SKM-1 (cell line): ENCODE results near the gene CACTIN.

Experiments used
- DNase-seq: peaks from one replicate; lab custom pipeline; 2025; ENCODE audit not compliant: unreplicated experiment; lab: John Stamatoyannopoulos, UW

CACTIN gene

GRCh38 chr19:3646336-3647092 lies 19.9 kb upstream of the CACTIN start:
- no peak for DNase-seq

GRCh38 chr19:3645726-3646125 lies 19.1 kb upstream of the CACTIN start:
- DNase-seq = no peak

GRCh38 chr19:3645067-3645396 lies 18.4 kb upstream of the CACTIN start:
- DNase-seq = no peak

DNA sequence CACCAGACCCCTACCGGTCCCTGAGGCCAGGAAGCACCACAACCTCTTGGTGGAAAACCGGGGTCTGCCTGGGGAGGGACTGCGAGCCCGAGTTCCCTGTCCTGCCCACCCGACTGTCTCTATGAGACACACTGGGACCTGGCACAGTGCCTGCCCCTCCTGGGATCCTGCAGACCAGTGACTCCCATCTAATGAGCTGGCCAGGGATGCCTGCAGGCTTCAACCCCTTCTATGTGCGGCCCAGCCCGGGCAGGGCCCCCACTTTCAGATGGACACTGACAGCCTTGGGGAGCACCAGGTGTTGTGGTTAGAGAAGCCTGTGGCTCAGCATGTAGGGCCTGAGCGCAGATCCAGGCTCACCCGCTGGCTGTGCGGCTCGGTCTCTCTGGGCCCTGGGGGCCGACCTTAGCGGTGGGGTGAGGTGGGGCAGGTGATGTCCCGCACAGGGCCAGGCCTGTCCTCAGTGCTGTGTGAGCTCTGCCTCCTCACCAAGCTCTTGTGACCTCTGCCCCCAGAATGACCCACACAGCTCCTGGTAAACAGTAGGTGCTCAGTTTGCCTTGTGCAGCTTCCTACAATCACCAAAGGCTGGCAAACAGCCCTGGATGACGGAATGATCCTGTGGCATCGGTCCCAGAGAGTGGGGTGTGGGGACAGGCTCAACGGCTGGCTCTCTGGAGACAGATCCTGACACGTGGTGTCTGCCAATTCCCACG lies 17.9 kb upstream of the CACTIN start:
- no peak for DNase-seq

DNA sequence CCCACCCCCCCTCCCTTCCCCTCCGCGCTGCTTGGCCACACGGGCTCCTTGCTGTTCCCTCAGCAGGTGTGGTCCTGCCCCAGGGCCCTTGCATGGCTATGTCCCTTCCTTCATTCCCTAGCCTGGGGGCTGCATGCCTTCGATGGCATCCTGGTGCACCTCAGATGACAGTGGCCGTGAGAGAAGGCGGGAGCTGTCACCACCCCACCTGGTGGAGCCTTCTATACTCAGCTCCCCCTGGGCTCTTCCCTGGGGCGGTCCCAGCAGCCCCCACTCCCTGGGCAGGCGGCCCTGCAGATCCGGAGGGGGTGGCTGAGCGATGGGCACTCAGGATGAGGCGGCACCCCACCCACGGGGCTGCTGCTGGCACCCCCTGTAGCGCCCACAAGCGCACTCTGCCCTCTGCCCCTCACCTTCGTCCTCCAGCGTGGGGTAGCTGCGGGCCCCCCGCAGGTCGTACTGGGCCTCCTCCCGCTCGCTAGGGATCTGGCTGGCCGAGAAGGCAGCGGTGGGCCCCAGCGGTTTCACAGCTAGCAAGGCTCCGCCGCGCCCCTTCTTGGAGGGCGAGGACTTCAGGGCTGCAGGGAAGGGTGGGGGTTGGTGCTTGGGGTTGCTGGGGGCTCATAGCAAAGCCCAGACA lies 17.2 kb upstream of the CACTIN start:
- DNase-seq = no peak

- no peak for DNase-seq
These were observed 16.5 kb upstream of the CACTIN start for GRCh38 chr19:3642987-3643673.

DNA sequence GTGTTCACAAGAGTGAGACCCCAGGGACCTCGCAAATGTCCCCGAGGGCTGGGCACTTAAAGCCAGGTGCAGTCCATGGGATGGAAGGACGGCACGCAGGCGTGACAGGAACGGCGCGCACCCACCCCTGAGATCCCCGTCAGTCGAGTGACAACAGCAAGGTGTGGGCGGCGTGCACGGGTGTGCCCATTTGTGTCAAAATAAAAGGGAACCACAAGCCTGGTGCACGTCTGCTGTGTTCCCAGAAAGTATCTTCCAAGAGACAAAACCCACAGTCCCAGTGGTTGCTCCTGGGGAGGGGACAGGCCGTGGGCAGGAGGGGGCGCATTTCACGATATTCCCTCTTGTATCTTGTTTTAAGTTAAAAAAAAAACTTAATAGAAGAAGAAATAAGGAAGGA lies 15.7 kb upstream of the CACTIN start:
- no peak for DNase-seq

- no peak for DNase-seq
These were observed 15.1 kb upstream of the CACTIN start for GRCh38 chr19:3641515-3642269.

- no peak for DNase-seq
These were observed 12.9 kb upstream of the CACTIN start for GRCh38 chr19:3639479-3639878.

DNA sequence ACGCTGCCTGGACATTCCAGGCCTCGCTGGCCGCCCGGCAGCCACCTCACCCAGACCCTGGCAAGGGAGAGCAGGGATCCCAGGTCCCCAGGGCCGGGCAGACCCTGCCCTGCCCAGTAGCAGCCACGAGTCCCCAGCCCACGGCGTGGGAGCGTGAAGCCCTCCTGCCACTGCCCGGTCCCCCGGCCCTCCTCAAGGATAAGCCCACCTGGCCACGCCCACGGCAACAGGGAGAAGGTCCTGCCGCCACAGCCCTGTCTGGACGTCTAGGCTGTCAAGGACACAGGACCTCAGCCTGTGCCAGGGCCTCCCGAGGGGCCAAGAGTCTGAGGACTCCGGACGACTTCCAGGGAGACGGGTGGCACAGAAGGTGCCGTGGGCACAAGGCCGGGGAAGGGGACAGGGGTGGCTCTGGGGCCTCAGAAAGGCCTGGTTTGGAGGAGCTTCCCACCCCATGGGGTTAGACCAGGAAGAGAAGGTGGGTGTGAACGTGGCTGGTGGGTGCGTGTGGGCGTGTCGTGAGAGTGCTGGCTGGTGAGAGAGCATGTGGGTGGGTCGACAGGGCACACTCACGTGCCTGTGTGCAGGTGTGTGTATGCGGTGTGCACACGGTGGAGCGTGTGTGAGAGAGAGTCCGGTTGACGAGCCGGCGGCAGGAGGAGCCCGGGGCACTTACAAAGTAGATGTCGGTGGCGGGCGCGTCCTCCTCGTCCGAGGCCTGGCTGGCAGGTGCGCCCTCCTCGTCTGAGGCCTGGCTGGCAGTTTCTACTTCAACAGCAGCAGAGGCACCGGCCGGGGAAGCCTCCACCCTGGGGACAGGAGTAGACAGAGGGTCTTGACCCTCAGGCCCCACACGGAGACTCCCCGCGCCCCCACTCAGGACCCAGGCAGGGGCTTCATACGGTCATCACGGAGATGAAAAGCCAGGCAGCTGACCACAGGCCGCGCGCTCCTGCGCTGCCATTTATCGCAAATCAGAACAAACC lies 11.9 kb upstream of the CACTIN start:
- DNase-seq = no peak

DNA sequence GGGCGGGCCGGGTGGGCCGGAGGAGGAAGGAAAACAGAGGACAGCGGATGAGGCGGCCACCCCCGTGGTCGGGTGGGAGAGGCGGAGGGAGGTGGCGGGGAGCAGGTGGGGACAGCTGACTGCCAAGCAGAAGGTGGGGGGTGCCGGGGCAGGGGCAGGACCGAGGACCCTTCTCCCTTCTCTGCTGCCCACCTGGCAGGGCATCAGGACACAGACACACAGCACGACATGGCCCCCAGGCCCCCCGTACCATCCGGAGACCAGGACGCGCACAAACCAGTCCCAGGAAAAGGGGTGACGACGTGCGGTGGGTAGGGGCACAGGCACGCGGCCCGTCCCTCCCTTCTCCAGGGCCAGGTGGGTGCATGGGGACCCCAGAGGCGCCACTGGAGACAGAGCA lies 11.0 kb upstream of the CACTIN start:
- no peak for DNase-seq

DNA sequence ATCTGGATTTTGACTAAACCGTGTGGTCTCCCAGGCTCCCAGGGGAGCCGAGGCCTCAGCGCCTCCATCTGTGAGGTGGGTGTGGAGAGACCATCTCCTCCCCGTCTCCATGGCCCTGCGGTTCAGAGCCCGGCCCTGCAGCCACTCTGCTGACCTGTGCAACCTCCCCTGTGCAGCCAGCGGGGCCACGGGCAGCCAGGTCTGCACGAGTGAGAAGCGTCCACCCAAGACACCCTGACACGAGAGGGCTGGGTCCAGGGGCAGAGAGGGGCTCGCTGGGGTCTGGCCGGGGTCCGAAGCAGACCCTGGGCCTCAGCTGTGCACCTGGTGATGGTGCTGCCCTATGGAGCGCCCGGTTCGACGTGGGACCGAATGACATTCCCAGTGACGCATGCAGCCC lies 10.4 kb upstream of the CACTIN start:
- DNase-seq = no peak

DNA sequence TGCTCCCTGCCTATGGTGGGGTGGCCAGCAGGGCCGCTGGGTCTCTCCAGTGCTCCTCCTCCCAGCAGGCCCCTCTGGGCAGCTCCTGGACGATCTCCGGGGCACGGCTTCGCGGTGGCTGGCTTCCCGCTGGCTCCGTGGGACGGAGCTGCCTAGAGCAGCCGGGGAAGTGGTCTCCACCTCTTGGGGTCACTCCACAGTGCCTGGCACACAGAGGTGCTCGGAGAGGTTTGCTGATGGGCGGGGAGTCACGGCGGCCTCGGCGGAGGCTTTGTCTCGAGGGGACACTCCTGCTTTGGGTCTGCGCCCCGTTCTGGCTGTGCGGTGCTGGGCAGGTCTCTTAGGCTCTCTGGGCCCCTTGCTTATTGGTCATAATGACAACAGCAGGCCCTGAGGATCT lies 9.9 kb upstream of the CACTIN start:
- no peak for DNase-seq

DNA sequence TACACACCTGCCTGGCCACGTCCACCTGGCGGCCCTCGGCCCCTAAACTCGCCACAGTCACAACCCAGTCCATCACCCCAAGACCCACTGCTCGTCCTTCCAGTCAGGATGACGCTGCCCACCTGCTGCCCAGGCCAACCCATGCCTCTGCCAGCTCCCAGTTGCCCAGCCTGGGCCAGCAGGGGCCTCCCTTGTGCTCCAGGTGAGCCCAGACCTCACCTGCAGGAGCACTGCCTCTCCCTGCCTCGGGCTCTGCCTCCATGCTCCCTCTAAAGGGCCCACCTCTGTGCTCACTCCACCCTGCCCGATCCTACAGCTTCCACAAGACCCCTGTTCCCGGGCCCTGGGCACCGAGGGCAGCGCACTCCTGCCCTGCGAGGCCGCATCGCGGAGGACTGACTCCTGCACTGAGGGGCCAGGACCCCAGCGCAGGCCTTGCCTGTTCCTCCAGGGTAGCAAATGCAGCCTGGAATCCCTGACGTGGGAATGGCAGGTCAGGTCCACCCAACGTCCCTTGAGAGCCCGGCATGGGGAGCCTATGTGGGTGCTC lies 8.0 kb upstream of the CACTIN start:
- DNase-seq = no peak

GRCh38 chr19:3633559-3633988 lies 7.0 kb upstream of the CACTIN start:
- DNase-seq = no peak

DNA sequence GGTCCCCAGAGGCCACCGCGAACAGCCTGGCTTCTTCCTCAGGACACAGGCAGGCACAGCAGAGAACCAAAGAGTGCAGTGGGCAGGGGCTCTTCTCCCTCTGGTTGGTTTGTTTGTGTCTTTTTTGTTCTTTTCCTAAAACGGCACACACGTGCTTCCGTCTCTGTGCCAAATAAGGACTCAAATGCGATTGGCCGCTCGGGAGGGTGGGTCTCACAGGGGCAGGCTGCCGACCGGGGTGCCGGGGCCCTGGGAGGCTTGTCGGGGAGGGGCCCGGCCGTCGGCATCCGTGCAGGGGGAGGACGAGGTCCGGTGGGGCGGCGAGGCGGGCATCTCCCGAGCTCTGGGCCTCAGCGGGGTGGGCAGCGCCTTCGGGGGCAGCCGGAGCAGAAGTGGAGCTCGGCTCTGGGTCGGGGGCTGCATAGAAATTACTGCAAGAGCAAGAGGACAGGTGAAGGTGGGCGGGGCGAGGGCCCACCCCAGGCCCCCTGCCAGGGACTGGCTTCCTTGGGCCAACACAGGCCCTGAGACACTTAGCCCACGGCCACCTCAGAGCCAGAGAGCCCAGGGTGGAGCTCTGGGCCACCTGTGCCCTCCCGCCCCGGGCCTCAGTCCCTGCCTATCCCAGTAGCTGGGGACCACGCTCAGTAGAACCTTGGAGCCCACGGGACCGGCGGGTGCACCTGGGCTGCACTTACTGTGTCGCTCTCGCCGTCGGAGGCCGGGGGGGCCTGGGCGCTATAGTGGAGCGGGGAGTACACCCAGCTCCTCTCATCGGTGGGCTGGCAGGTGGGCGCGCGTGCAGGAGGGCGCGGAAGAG lies 6.4 kb upstream of the CACTIN start:
- no peak for DNase-seq

- DNase-seq = no peak
These were observed 5.5 kb upstream of the CACTIN start for GRCh38 chr19:3632098-3632497.

- DNase-seq = no peak
These were observed 4.7 kb upstream of the CACTIN start for GRCh38 chr19:3631053-3631861.
